Gastroesophageal sphincter (tissue), 2 donors: ENCODE results near the gene BAZ1A.

Experiments
- EP300 ChIP-seq: sonication (generic); formaldehyde crosslinking; IDR thresholded peaks from one replicate; pipeline ENCODE4 v1.6.1; 2017; ENCODE audit warnings: antibody characterized with exemption, mild to moderate bottlenecking
- POLR2A ChIP-seq, 2 donors: fragments of 450-650 bp; IDR thresholded peaks; one replicate each; pipeline ENCODE4 v1.6.1; 2017; ENCODE audit warnings: antibody characterized with exemption in 2 of 2, mild to moderate bottlenecking in 2 of 2, moderate library complexity in 1 of 2
- POLR2AphosphoS5 ChIP-seq: sonication (generic); formaldehyde crosslinking; IDR thresholded peaks from one replicate; pipeline ENCODE4 v1.6.1; 2017; ENCODE audit warnings: antibody characterized with exemption

GRCh38 chr14:34851395-34851794 is 23.8 kb downstream of the BAZ1A start:
- TF ChIP-seq POLR2A (IDR thresholded peaks at IDR 0.05) (no peak), EP300 (no peak), POLR2AphosphoS5 (no peak)
